HFFc6 (cell line): ENCODE data around the gene PRH2. TPM values are rescaled to one million over a fixed set of nuclear protein-coding genes. Genes with fewer than 3 reads are reported as not detected.

ENCODE experiments used
- DNase-seq: peaks from one replicate; pipeline ENCODE4 v3.0.0-alpha.2; 2018
- H3K27ac Mint-ChIP-seq: 2 replicates; pipeline ENCODE4 v1.8.0; 2020; ENCODE audit warnings: mild to moderate bottlenecking, mixed read lengths
- H3K27me3 Mint-ChIP-seq: 2 replicates; pipeline ENCODE4 v1.8.0; 2021; ENCODE audit warnings: mild to moderate bottlenecking, moderate library complexity, mixed read lengths; ENCODE audit not compliant: insufficient read depth
- H3K36me3 Mint-ChIP-seq: 2 replicates; pipeline ENCODE4 v1.8.0; 2021; ENCODE audit warnings: low read depth, mixed read lengths
- H3K4me1 Mint-ChIP-seq: 2 replicates; pipeline ENCODE4 v1.8.0; 2020; ENCODE audit warnings: low read depth, mixed read lengths
- H3K4me3 Mint-ChIP-seq: 2 replicates; pipeline ENCODE4 v1.8.0; 2020; ENCODE audit warnings: mild to moderate bottlenecking, moderate library complexity, mixed read lengths
- H3K9me3 Mint-ChIP-seq: 2 replicates; pipeline ENCODE4 v1.8.0; 2020; ENCODE audit warnings: mild to moderate bottlenecking, mixed read lengths
- CTCF ChIP-seq: fragments of 200-600 bp; sonication (generic); IDR thresholded peaks from 2 replicates; pipeline ENCODE4 v1.5.0; 2021; ENCODE audit warnings: antibody characterized with exemption, mild to moderate bottlenecking
- total RNA-seq, 6 experiments: library from RNA; stranded (reverse); fragmentation: NEBNext Ultra II Directional; extraction: Animal tissue kit (Norgen Biotek cat#: 25700); gene quantifications; 2 replicates in 1 of 6; 3 replicates in 5 of 6; pipeline ENCODE4 v1.2.3, GENCODE V29; 2021

Gene PRH2
- total RNA-seq, 6 experiments from 2014 or later: not detected

- Mint-ChIP-seq H3K4me3 (peak overlapping the region; percentile 15; the same call in 1 of the 2 replicates), H3K36me3 (peaks cover 6% of the 10 kb centered on the region; the same call in 1 of the 2 replicates), H3K9me3 (no peaks in the 10 kb centered on the region), H3K27ac (peak overlapping the region; percentile 60), H3K4me1 (peaks cover 44% of the 10 kb centered on the region), H3K27me3 (no peaks in the 10 kb centered on the region)
- peak; percentile 19 for DNase-seq
- TF ChIP-seq CTCF: no peak
Observed at GRCh38 chr12:10968765-10969456, 39.9 kb downstream of the PRH2 start.

GRCh38 chr12:10974965-10975364 lies 45.9 kb downstream of the PRH2 start:
- no peak overlapping the region for H3K27ac Mint-ChIP-seq
- no peaks in the 10 kb centered on the region for H3K36me3 Mint-ChIP-seq
- H3K4me1 Mint-ChIP-seq: peaks cover 8% of the 10 kb centered on the region
- H3K9me3 Mint-ChIP-seq: no peaks in the 10 kb centered on the region
- no peak for TF ChIP-seq CTCF
- H3K27me3 Mint-ChIP-seq: no peaks in the 10 kb centered on the region
- DNase-seq: no peak
- H3K4me3 Mint-ChIP-seq: no peak overlapping the region

GRCh38 chr12:10982244-10982643 lies 53.2 kb downstream of the PRH2 start:
- Mint-ChIP-seq H3K4me3 (no peak overlapping the region), H3K4me1 (peaks cover 9% of the 10 kb centered on the region), H3K27me3 (no peaks in the 10 kb centered on the region), H3K9me3 (no peaks in the 10 kb centered on the region), H3K27ac (no peak overlapping the region), H3K36me3 (peaks cover 4% of the 10 kb centered on the region; the same call in 1 of the 2 replicates)
- no peak for DNase-seq
- no peak for TF ChIP-seq CTCF

Other genes with a start within 250 kb of the PRH2 start
- 100 to 1,000 TPM; 202 to 251 (median 218) TPM for gene YBX3, start 205.9 kb upstream of the PRH2 start, total RNA-seq
- not detected for gene TAS2R7, start 126.6 kb upstream of the PRH2 start, total RNA-seq
- gene TAS2R8, start 122.0 kb upstream of the PRH2 start, total RNA-seq: not detected
- gene TAS2R9, start 119.1 kb upstream of the PRH2 start, total RNA-seq: not detected
- under 1 TPM in 2 of 6 experiments, not detected in 4; 0.16 to 0.18 TPM for gene TAS2R10, start 102.9 kb upstream of the PRH2 start, total RNA-seq
- gene PRR4, start 79.8 kb upstream of the PRH2 start, total RNA-seq: 1 to 10 TPM in 5 of 6 experiments, not detected in 1; 1.0 to 1.3 (median 1.2) TPM
- gene PRH1, start 45.0 kb upstream of the PRH2 start, total RNA-seq: 1 to 10 TPM; 4.2 to 8.2 (median 6.4) TPM
- gene TAS2R13, start 19.7 kb upstream of the PRH2 start, total RNA-seq: under 1 TPM in 4 of 6 experiments, not detected in 2; 0.17 to 0.23 (median 0.18) TPM
- 1 to 10 TPM; 1.1 to 1.6 (median 1.5) TPM for gene TAS2R14, start 10.0 kb downstream of the PRH2 start, total RNA-seq
- gene TAS2R50, start 57.7 kb downstream of the PRH2 start, total RNA-seq: under 1 TPM in 4 of 6 experiments, not detected in 2; 0.19 to 0.32 (median 0.22) TPM
- gene TAS2R20, start 69.1 kb downstream of the PRH2 start, total RNA-seq: under 1 TPM; 0.18 to 0.47 (median 0.31) TPM
- under 1 TPM; 0.28 to 0.97 (median 0.52) TPM for gene TAS2R19, start 93.4 kb downstream of the PRH2 start, total RNA-seq
- 1 to 10 TPM in 1 of 6 experiments, under 1 TPM in 5; 0.43 to 1.2 (median 0.63) TPM for gene TAS2R31, start 102.2 kb downstream of the PRH2 start, total RNA-seq
- gene TAS2R46, start 133.1 kb downstream of the PRH2 start, total RNA-seq: under 1 TPM in 3 of 6 experiments, not detected in 3; 0.22 to 0.48 (median 0.35) TPM
- not detected for gene TAS2R43, start 163.1 kb downstream of the PRH2 start, total RNA-seq
- under 1 TPM; 0.26 to 0.46 (median 0.32) TPM for gene TAS2R30, start 205.4 kb downstream of the PRH2 start, total RNA-seq
- gene SMIM10L1, start 242.0 kb downstream of the PRH2 start, total RNA-seq: 10 to 100 TPM; 11.7 to 13.7 (median 13.1) TPM